Measurements from ENCODE around the gene NHS. TPM values are rescaled to one million over a fixed set of nuclear protein-coding genes. Genes with fewer than 3 reads are reported as not detected.

NHS gene
- total and polyA plus RNA-seq, 2 of the 4 experiments (the other 2 are of a cell fraction) = 0.36 to 0.90 TPM

DNA sequence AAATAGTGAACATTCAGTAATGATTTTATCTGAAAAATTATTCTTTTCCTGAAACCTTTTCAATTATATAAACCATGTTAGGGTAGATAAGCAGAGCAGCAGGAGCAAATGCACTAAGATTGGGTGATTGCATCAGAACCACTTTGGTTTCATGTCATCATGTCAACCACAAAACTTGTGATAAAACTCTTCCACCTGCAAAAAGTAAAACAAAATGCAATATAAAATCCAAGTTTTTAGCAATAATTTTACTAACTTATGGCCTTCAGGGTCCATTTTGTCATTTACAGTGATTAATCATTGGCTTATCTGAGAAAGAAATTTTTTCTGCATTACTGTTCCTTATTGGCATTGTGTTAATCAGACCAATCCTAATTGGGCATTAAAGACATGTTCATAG is 42.4 kb downstream of the NHS start:
- in situ Hi-C loops (cut with MboI; ENCODE audit: low sequenced_read_pairs) = no loop called here
- H3K14ac ChIP-seq (replicated peaks; ENCODE audit: low read depth, low read length) = no peak overlapping the region
- ChIA-PET CTCF (no interaction called here), POLR2A (ENCODE audit: unreplicated experiment) (no interaction called here)
- H3K4me2 ChIP-seq (ENCODE audit: low read depth, low read length) = no peak overlapping the region
- BruUV-seq (replicated peaks) = no TSS peak
- no peak overlapping the region for H3K9ac ChIP-seq (ENCODE audit: low read depth, low read length)
- no peaks in the 10 kb centered on the region for H4K20me1 ChIP-seq (ENCODE audit: insufficient read depth, low read length)
- H4K8ac ChIP-seq (ENCODE audit: low read depth in 2 of 2, low read length in 2 of 2) = no peak overlapping the region
- dilution Hi-C loops (cut with HindIII; ENCODE audit: low sequenced_read_pairs, unreplicated experiment) = no loop called here
- no peak for TF ChIP-seq BHLHE40 (IDR thresholded peaks at IDR 0.05; ENCODE audit: low read depth, low read length)
- no peak overlapping the region for H2BK5ac ChIP-seq (ENCODE audit: low read depth, low read length, poor library complexity, severe bottlenecking)
- ATAC-seq (ENCODE audit: low read depth) (no peak), DNase-seq (no peak)
- H3K23ac ChIP-seq (ENCODE audit: low read depth, low read length) = no peak overlapping the region
- no peak overlapping the region for H4K91ac ChIP-seq (ENCODE audit: insufficient read depth, low read depth, low read length)
- H2BK120ac ChIP-seq (ENCODE audit: low read depth, low read length) = no peak overlapping the region
- no peak overlapping the region for H3K27ac ChIP-seq (ENCODE audit: insufficient read depth, low read length)
- H3K56ac ChIP-seq (ENCODE audit: extremely low read depth, insufficient read depth, low read length) = no peak overlapping the region
- H2AK5ac ChIP-seq (ENCODE audit: low read depth, low read length) = no peak overlapping the region
- no peaks in the 10 kb centered on the region for H3K9me3 ChIP-seq (ENCODE audit: control insufficient read depth, insufficient read depth, low read length)
- no peaks in the 10 kb centered on the region; the same call in 1 of the 2 replicates for H3K9me1 ChIP-seq (ENCODE audit: insufficient read depth, low read length)
- H3K27me3 ChIP-seq (ENCODE audit: control insufficient read depth, insufficient read depth, low read length) = peaks cover 8% of the 10 kb centered on the region
- H2AFZ ChIP-seq (replicated peaks; ENCODE audit: low read length, poor library complexity) = no peak overlapping the region
- no peaks in the 10 kb centered on the region; a peak in 1 of 4 replicates for H3K79me1 ChIP-seq (ENCODE audit: low read depth in 1 of 2, low read length in 2 of 2)
- H3K4ac ChIP-seq (ENCODE audit: low read depth, low read length) = no peak overlapping the region
- H3K4me3 ChIP-seq (ENCODE audit: insufficient read depth, low read depth, low read length) = no peak overlapping the region
- no peak overlapping the region for H2BK15ac ChIP-seq (ENCODE audit: low read depth, low read length)
- no peak overlapping the region for H2BK20ac ChIP-seq (ENCODE audit: low read depth, low read length)
- intact Hi-C loops (cut with micrococcal nuclease) = no loop called here
- H4K5ac ChIP-seq (ENCODE audit: low read depth, low read length) = no peak overlapping the region
- no peak overlapping the region for H2AK9ac ChIP-seq (replicated peaks; ENCODE audit: low read depth, low read length, poor library complexity)
- peaks cover 12% of the 10 kb centered on the region for H3K4me1 ChIP-seq (ENCODE audit: control insufficient read depth, insufficient read depth, low read length)
- no peak overlapping the region for H3K18ac ChIP-seq (ENCODE audit: low read depth, low read length)
- H3K36me3 ChIP-seq (ENCODE audit: control insufficient read depth, insufficient read depth, low read length) = no peaks in the 10 kb centered on the region
